Heart left ventricle (tissue), 13 donors: ENCODE measurements around the gene ST8SIA6.

ENCODE experiments used
- CTCF ChIP-seq, 12 donors: fragments of 200-600 bp; sonication (generic) in 4 of 12; IDR thresholded peaks; one replicate each; pipeline versions ENCODE4 v1.5.0 to v1.8.0; 2018 to 2022; ENCODE audit warnings: antibody characterized with exemption in 12 of 12, mild to moderate bottlenecking in 5 of 12
- POLR2A ChIP-seq, 2 donors: fragments of 450-650 bp; IDR thresholded peaks; one replicate each; pipeline ENCODE4 v1.6.1; 2017; ENCODE audit warnings: antibody characterized with exemption in 2 of 2, mild to moderate bottlenecking in 2 of 2, moderate library complexity in 2 of 2
- donor health status: ischemic (EF 13 %, LVEDD 7.1; RV severe dilation, severe dysfunction).
- donor health status: DM: no; HTN: yes; CAD: no.
- donor health status: DM: no; HTN: no; CAD: no.
- donor health status: ischemic (EF 25% LVEDD 6.9; RV normal size, moderate dysfunction).
- donor health status: ischemic (EF 25% LVEDD 5.7; RV mildly dilated, moderate dysfunction).
- donor health status: ischemic (EF 35%, LVEDD 5.7; RV mildly dilated, moderate dysfunction).
- donor health status: nonischemic (EF 11% LVEDD 7.7; RV severe dilation, severe dysfunction).
- donor health status: DM: yes; HTN: yes; CAD: no.
- donor health status: PGD.
- donor health status: ischemic (EF 29% LVEDD 5.4; RV normal size, mild dysfunction).
- donor health status: nonischemic (EF 23%, LVEDD 6.1; RV moderate dilation, normal function).

DNA sequence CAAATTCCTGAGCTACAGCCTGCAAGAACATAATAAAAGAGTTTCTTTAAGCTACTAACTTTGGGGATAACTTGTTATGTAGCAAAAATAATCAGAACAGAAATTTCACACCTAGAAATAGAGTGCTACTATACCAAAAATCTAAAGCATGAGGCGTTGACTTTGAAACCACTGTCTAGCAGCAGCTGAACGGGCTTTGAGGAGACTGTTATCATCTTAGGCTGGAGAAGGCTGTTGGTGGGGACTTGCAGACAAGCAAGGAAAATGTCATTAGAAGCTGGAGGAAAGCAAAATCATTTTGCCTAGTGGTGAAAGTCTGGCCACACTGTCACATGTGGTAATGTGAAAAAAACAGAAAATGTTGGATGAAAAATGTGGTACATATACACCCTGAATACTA is 48.4 kb upstream of the ST8SIA6 start:
- TF ChIP-seq CTCF (IDR thresholded peaks at IDR 0.05) (no peak), POLR2A (IDR thresholded peaks at IDR 0.05) (no peak)
